GM10266 (cell line): Measurements from ENCODE around the gene ENC1.

Source experiments
- DNase-seq: peaks from one replicate; pipeline ENCODE4 v3.0.0; 2012; ENCODE audit errors: extremely low spot score
- CTCF ChIP-seq: IDR thresholded peaks from 2 replicates; pipeline ENCODE4 v1.5.1; 2012; ENCODE audit warnings: mild to moderate bottlenecking, low read depth; ENCODE audit not compliant: control insufficient read depth, insufficient read depth; ENCODE audit errors: missing control alignments

ENC1 gene

GRCh38 chr5:74630453-74631066 lies 10.0 kb downstream of the ENC1 start:
- no peak for TF ChIP-seq CTCF
- no peak for DNase-seq

DNA sequence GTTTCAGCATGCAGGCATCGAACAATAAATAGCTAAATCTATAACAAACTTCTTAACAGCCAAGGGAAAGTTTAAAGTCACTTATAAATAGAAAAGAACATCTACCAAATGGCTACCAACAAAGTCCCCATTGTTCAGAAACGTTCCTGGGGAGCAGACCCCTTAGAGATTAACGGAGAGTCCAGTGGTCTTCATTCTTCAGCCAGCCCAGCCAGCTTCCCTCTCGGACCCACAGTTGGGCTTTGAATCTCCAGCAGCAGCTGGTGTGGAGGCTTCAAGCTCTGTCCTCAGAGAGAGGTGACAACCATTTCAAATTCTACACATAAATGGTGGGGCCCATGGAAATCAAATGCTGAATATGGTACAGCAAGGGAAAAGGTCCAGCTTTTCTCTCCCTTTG lies 11.2 kb downstream of the ENC1 start:
- TF ChIP-seq CTCF, result no peak
- DNase-seq, result no peak

GRCh38 chr5:74628359-74628758 lies 12.2 kb downstream of the ENC1 start:
- DNase-seq, result no peak
- no peak for TF ChIP-seq CTCF

- DNase-seq, result no peak
- no peak for TF ChIP-seq CTCF
Measured at GRCh38 chr5:74627646-74628279, 12.8 kb downstream of the ENC1 start.

GRCh38 chr5:74626386-74627222 lies 13.9 kb downstream of the ENC1 start:
- no peak for DNase-seq
- no peak for TF ChIP-seq CTCF

DNA sequence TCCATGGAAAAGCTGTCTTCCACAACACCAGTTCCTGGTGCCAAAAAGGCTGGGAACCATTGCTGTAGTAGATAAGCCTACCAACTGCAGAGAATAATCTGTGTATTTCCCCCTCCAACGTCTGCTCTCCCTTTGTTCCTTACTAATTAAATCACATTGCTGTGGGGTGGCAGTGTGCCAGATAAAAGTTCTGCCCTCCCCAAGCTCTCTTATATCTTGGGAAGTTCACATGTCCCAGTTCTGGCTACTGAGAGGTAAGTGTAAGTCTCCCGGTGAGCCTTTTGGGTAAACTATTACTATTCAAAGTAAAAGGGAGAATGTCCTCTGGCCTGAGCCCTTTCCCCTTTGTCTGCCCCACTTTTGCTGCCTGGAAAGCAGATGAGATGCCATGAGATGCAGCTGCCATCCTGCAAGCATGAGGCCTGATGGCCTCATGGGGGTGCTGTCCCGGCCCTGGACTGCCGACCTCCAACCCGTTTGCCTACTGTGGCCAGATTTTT lies 14.7 kb downstream of the ENC1 start:
- no peak for TF ChIP-seq CTCF
- DNase-seq, result no peak
